A172 (cell line): Measurements from ENCODE around the gene TBC1D25. TPM values are rescaled to one million over a fixed set of nuclear protein-coding genes. Genes with fewer than 3 reads are reported as not detected.
"Not testable (repeated sequence)": the region's sequence is repeated elsewhere in the genome, so short reads cannot be mapped to it uniquely, and the experiment has no call there.

Experiments used
- DNase-seq: peaks from one replicate; pipeline ENCODE4 v3.0.0-alpha.2; 2015; ENCODE audit warnings: low spot score
- total RNA-seq: library from RNA; depleted of rRNA; stranded (reverse); fragments of >200 nt; shearing (Covaris generic); gene quantifications from 2 replicates; pipeline ENCODE4 v1.2.3, GENCODE V29; 2014

Gene TBC1D25
- total RNA-seq, 1 experiment from 2014 or later = 12.7 TPM

- no peak for DNase-seq
Observed at GRCh38 chrX:48515842-48516241, 23.7 kb upstream of the TBC1D25 start.

- DNase-seq = no peak
Observed at GRCh38 chrX:48516285-48516684, 23.2 kb upstream of the TBC1D25 start.

- no peak for DNase-seq
Observed at GRCh38 chrX:48516987-48517386, 22.5 kb upstream of the TBC1D25 start.

GRCh38 chrX:48519481-48519880 is 20.0 kb upstream of the TBC1D25 start:
- not testable (repeated sequence) for DNase-seq

- no peak for DNase-seq
Observed at GRCh38 chrX:48520455-48520854, 19.1 kb upstream of the TBC1D25 start.

GRCh38 chrX:48520976-48521352 is 18.6 kb upstream of the TBC1D25 start:
- DNase-seq = peak; percentile 9

- peak; percentile 92 for DNase-seq
Observed at GRCh38 chrX:48521353-48522243, 17.9 kb upstream of the TBC1D25 start, which contains the start of gene EBP. Gene EBP (plus strand): TSS chrX:48521808. CDS start chrX:48523772, 1,964 bp downstream.

- no peak for DNase-seq
Observed at GRCh38 chrX:48522291-48522690, 17.2 kb upstream of the TBC1D25 start.

- DNase-seq = no peak
Observed at GRCh38 chrX:48523682-48524081, 15.8 kb upstream of the TBC1D25 start.

GRCh38 chrX:48525853-48526252 is 13.7 kb upstream of the TBC1D25 start:
- DNase-seq = peak; percentile 21

GRCh38 chrX:48530736-48531135 is 8.8 kb upstream of the TBC1D25 start:
- DNase-seq = peak; percentile 56

GRCh38 chrX:48531358-48531959 is 8.1 kb upstream of the TBC1D25 start:
- DNase-seq = peak; percentile 85

- DNase-seq = peak; percentile 8
Observed at GRCh38 chrX:48532161-48532560, 7.4 kb upstream of the TBC1D25 start.

GRCh38 chrX:48533165-48533564 is 6.3 kb upstream of the TBC1D25 start:
- DNase-seq = no peak

- DNase-seq = no peak
Observed at GRCh38 chrX:48538641-48539344, 721 bp upstream of the TBC1D25 start.

GRCh38 chrX:48540028-48540375 is 488 bp downstream of the TBC1D25 start:
- DNase-seq = peak; percentile 27

- DNase-seq = no peak
Observed at GRCh38 chrX:48540480-48540879, 966 bp downstream of the TBC1D25 start.

- no peak for DNase-seq
Observed at GRCh38 chrX:48541140-48541814, 1.8 kb downstream of the TBC1D25 start.

- DNase-seq = no peak
Observed at GRCh38 chrX:48548871-48549270, 9.4 kb downstream of the TBC1D25 start.

GRCh38 chrX:48555731-48556325 is 16.3 kb downstream of the TBC1D25 start:
- not testable (repeated sequence) for DNase-seq

GRCh38 chrX:48558271-48558670 is 18.8 kb downstream of the TBC1D25 start:
- DNase-seq = peak; percentile 78

GRCh38 chrX:48559636-48560035 is 20.1 kb downstream of the TBC1D25 start:
- no peak for DNase-seq
